HG02852 (cell line): ENCODE measurements around the gene SSR2.

Experiments
- ATAC-seq: cut with Tn5 transposase; IDR thresholded peaks from one replicate; pipeline ENCODE4 v1.9.1; 2021; ENCODE audit warnings: mild to moderate bottlenecking, moderate library complexity; ENCODE audit not compliant: unreplicated experiment

SSR2 gene

GRCh38 chr1:155974208-155975115 is 46.3 kb downstream of the SSR2 start:
- no peak for ATAC-seq

DNA sequence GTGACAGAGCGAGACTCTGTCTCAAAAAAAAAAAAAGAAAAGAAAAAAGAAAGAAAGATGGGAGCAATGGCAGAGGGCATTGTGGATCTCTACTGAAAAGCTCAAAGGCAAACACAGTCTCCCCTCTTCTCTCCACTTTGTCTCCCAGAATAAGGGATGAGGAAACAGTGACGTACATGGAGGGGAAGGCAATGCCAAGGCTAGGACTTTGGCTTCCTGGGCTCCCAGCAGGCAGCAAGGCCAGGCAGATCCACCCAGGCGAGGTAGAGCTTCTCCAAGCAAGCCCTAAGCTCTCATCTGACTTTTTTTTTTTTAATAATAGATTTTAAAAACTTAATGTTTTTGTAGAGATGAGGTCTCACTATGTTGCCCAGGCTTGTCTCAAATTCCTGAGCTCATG is 47.0 kb downstream of the SSR2 start:
- no peak for ATAC-seq

DNA sequence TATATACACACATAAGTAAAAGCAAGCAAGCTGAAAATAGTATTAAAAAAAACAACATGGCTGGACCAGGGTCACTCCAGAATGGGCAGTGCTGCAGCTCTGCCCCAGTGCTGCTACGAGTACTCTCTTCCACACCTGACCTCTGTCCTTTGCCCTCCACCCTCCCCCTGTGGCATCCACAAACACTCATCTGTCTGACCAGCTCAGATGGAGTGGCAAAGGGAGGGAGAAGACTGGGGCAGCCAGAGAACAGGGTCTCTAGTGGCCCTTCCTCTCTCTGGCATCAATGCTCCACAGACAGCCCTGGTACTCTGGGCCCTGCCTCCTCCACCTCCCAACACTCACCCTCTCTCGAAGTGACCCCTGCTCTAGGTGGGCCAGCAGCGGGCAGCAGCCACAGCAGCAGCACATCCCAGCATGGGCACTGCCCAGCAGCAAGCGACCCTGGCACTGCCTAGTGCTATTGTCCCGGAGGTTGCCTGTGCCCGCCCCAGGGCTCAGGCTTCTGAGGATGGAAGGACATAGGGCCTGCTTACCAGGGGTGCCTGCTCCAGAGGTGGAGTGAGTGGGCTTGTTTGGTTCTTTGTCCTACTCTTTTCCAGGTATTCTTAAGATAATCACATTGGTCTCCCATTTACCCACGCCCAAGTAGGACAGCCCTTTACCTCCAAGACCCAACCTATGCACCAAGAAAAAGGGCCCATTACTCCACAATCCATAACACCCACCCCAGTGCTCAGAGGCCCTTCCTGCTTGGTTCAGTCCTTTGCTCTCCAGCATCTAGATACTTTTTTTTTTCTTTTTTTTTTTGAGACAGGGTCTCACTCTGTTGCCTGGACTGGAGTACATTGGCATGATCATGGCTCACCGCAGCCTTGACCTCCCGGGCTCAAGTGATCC is 48.6 kb downstream of the SSR2 start:
- ATAC-seq, result no peak

GRCh38 chr1:155970531-155971167 is 50.1 kb downstream of the SSR2 start:
- no peak for ATAC-seq

- no peak for ATAC-seq
These were observed 51.4 kb downstream of the SSR2 start for GRCh38 chr1:155969377-155969791.

GRCh38 chr1:155968670-155969069 is 52.1 kb downstream of the SSR2 start:
- no peak for ATAC-seq

GRCh38 chr1:155968051-155968400 is 52.7 kb downstream of the SSR2 start:
- ATAC-seq, result no peak

DNA sequence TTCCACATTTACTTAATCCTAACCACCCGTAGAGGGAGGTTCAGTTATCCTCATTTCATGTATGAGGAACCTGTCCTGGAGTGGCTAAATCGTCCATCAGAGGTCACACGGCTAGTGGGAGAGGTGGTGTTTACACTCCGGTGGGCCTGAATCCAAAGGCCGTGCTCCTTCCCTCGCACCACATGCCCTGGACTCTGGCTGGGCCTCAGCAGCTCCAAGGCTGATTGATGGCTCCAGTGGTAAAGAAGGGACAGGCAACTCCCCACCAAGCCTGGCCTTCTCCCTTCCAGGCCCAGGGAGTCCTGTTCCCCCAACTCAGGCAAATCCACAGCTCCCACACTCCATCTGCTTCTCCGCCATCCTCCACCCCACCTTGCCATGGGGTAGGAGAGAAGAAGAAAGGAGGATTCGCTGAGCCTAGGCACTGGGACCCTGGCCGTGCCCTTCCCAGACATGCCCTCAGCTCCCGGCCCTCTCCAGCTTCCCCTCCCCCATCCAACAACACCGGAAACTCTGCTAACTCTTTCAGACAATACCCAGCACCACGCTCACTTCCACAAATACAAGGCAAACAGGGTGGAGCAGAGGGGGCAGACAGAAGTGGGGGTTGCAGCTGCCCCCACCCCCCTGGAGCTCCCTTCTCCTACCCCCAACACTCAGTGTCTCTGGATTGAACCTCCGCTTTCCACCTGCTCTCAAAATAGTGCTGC is 53.3 kb downstream of the SSR2 start:
- no peak for ATAC-seq

DNA sequence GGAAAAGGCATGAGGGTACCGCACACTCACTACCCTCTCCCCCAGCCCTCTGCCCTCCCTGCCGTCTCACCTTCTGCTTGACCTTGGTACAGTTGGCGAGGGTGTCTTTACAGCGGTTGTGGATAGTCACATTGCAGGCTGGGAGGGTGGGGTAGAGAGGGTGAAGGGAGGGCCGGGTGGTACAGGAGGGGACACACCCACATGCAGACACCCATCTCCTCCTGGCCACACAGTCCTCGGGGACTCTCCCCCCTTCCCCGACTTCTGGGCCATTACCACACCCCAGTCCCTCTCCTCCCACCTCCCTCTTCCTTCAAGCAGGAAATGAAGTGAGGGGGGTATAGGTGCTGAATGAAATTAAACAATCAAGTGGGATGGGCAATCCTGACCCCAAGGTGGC is 54.0 kb downstream of the SSR2 start:
- no peak for ATAC-seq

DNA sequence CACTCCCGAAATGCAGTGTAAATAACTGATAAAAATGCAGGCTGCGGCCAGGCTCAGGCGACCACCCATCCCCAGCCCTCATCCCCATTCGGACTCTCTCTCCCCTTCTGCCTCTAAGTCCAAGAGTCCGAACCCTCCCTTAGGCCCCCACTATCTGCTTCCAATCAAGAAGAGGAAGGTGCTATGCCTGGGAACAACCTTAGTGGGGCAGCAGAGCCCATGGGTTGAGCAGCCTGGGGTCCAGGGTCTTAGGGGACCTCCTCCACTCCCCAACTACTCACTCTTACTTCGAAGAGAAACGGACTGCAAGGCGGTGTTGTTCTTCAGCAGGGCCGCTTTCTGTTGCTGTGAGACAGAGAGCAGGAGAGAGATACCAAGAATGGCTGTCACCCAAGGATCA is 54.6 kb downstream of the SSR2 start:
- ATAC-seq, result no peak

DNA sequence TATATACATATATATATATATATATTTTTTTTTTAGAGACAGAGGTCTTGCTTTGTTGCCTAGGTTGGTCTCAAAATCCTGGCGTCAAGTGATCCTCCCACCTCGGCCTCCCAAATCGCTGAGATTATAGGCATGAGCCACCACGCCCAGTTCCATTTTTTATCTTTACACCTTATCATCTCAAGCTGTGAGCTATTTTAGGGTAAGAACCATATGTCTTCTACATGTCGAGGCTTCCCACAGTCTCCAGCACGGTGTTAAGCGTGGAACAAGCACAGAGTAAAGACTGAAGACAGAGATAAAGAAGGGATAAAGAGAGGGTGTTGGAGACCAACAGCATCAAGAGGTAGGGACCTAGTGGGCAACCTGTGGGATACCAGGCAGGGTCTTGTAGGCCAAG is 56.6 kb downstream of the SSR2 start:
- ATAC-seq, result no peak

- no peak for ATAC-seq
These were observed 58.0 kb downstream of the SSR2 start for GRCh38 chr1:155962599-155963211.

DNA sequence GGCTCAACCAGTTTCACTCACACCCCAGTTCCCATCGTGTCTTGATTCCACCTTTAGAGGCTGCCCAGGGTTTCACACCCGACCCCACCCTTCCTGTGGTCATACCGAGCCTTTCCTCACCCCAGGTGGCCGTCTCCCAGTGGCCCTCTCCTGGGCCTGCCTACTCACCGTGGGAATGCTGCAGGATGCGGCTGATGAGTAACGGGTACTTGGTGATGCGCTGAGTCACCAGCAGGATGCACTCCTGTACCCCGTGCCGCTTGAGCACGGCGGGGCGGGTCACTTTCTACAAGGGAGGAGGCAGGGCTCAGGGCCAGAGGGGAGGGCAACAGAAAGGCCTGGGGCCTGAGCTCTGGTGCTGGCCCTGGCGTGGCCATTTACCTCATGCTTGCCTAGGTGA is 58.8 kb downstream of the SSR2 start:
- ATAC-seq, result no peak

- no peak for ATAC-seq
These were observed 60.5 kb downstream of the SSR2 start for GRCh38 chr1:155960081-155960745.
